Measurements from ENCODE around the gene SPEN. TPM values are rescaled to one million over a fixed set of nuclear protein-coding genes. Genes with fewer than 3 reads are reported as not detected.
A peak's percentile ranks its signal among the peaks of the same experiment; 100 is the strongest.

The SPEN gene
- total RNA-seq, 5 donors from 2014 or later (not counting 1 experiment from before 2014, with no cell fraction given) = 69.9 to 81.1 (median 72.1) TPM

- Mint-ChIP-seq H3K27me3 (no peaks in the 10 kb centered on the region), H3K4me1 (no peaks in the 10 kb centered on the region), H3K4me3 (no peak overlapping the region), H3K27ac (peak overlapping the region in 1 of 2 donors; percentile 28), H3K9me3 (no peaks in the 10 kb centered on the region), H3K36me3 (peaks cover 71% of the 10 kb centered on the region)
- Histone ChIP-seq H3K27me3 (replicated peaks in 1 of 2; ENCODE audit: control insufficient read depth in 2 of 2, extremely low read depth in 1 of 2, insufficient read depth in 2 of 2, low read length in 1 of 2) (no peaks in the 10 kb centered on the region), H3K36me3 (ENCODE audit: control insufficient read depth in 2 of 2, extremely low read depth in 1 of 2, insufficient read depth in 1 of 2, low read length in 1 of 2) (peaks cover 27 to 91% of the 10 kb centered on the region in 2 donors), H3K9me3 (no peaks in the 10 kb centered on the region), H3K4me3 (ENCODE audit: control insufficient read depth in 1 of 2, extremely low read depth in 1 of 2, low read length in 1 of 2) (no peak overlapping the region), H3K27ac (ENCODE audit: low read length) (no peak overlapping the region), H3K4me1 (ENCODE audit: control insufficient read depth in 1 of 2, extremely low read depth in 1 of 2, insufficient read depth in 2 of 2, low read length in 2 of 2) (no peaks in the 10 kb centered on the region)
- ATAC-seq (replicated peaks in 1 of 4) (no peak), DNase-seq (no peak)
- ChIA-PET CTCF (no interaction called here), POLR2A (no interaction called here)
- 82% methylated on average over 5 of the region's 5 CpGs for WGBS (ENCODE audit: insufficient coverage)
Measured at GRCh38 chr1:15933684-15934083, 86.2 kb downstream of the SPEN start.

GRCh38 chr1:15934211-15935055, 86.9 kb downstream of the SPEN start:
- Mint-ChIP-seq H3K4me3 (no peak overlapping the region), H3K4me1 (no peaks in the 10 kb centered on the region), H3K9me3 (no peaks in the 10 kb centered on the region), H3K27ac (no peak overlapping the region), H3K36me3 (peaks cover 69% of the 10 kb centered on the region), H3K27me3 (no peaks in the 10 kb centered on the region)
- no peaks in the 10 kb centered on the region for H3K27me3 ChIP-seq (replicated peaks in 1 of 2; ENCODE audit: control insufficient read depth in 2 of 2, extremely low read depth in 1 of 2, insufficient read depth in 2 of 2, low read length in 1 of 2)
- ChIA-PET POLR2A (interaction anchor here in 1 of 2 donors (0.6 kb wide), 1 partner anchor 229 kb away, joined by 3 read pairs; no protein-coding TSS in a partner anchor), CTCF (interaction anchor here in 1 of 2 donors (0.6 kb wide), 1 partner anchor 55 kb away, joined by 6 read pairs; no protein-coding TSS in a partner anchor)
- ATAC-seq (replicated peaks in 1 of 4) = no peak
- H3K27ac ChIP-seq (ENCODE audit: low read length) = no peak overlapping the region
- H3K4me3 ChIP-seq (ENCODE audit: control insufficient read depth in 1 of 2, extremely low read depth in 1 of 2, low read length in 1 of 2) = no peak overlapping the region
- WGBS (ENCODE audit: insufficient coverage) = 96% methylated on average over 42 of the region's 42 CpGs
- H3K4me1 ChIP-seq (ENCODE audit: control insufficient read depth in 1 of 2, extremely low read depth in 1 of 2, insufficient read depth in 2 of 2, low read length in 2 of 2) = no peaks in the 10 kb centered on the region
- peaks cover 33 to 91% of the 10 kb centered on the region in 2 donors for H3K36me3 ChIP-seq (ENCODE audit: control insufficient read depth in 2 of 2, extremely low read depth in 1 of 2, insufficient read depth in 1 of 2, low read length in 1 of 2)
- DNase-seq = no peak
- no peaks in the 10 kb centered on the region for H3K9me3 ChIP-seq

- Histone ChIP-seq H3K36me3 (ENCODE audit: control insufficient read depth in 2 of 2, extremely low read depth in 1 of 2, insufficient read depth in 1 of 2, low read length in 1 of 2) (peaks cover 35 to 91% of the 10 kb centered on the region in 2 donors), H3K4me1 (ENCODE audit: control insufficient read depth in 1 of 2, extremely low read depth in 1 of 2, insufficient read depth in 2 of 2, low read length in 2 of 2) (no peaks in the 10 kb centered on the region), H3K27me3 (replicated peaks in 1 of 2; ENCODE audit: control insufficient read depth in 2 of 2, extremely low read depth in 1 of 2, insufficient read depth in 2 of 2, low read length in 1 of 2) (no peaks in the 10 kb centered on the region), H3K27ac (ENCODE audit: low read length) (no peak overlapping the region), H3K9me3 (no peaks in the 10 kb centered on the region), H3K4me3 (ENCODE audit: control insufficient read depth in 1 of 2, extremely low read depth in 1 of 2, low read length in 1 of 2) (no peak overlapping the region)
- Mint-ChIP-seq H3K36me3 (peaks cover 66% of the 10 kb centered on the region), H3K9me3 (no peaks in the 10 kb centered on the region), H3K27me3 (no peaks in the 10 kb centered on the region), H3K4me1 (no peaks in the 10 kb centered on the region), H3K4me3 (no peak overlapping the region), H3K27ac (no peak overlapping the region)
- WGBS (ENCODE audit: insufficient coverage) = 99% methylated on average over 29 of the region's 29 CpGs
- DNase-seq = no peak
- ATAC-seq (replicated peaks in 1 of 4) = no peak
- ChIA-PET POLR2A (interaction anchor here in 1 of 2 donors (0.5 kb wide), 1 partner anchor 102 kb away, joined by 3 read pairs; no protein-coding TSS in a partner anchor), CTCF (interaction anchor here in 1 of 2 donors (0.6 kb wide), 1 partner anchor 56 kb away, joined by 6 read pairs; no protein-coding TSS in a partner anchor)
Measured at GRCh38 chr1:15935056-15935950, 87.8 kb downstream of the SPEN start.

- H3K36me3 Mint-ChIP-seq = peaks cover 62% of the 10 kb centered on the region
- H3K4me1 Mint-ChIP-seq = no peaks in the 10 kb centered on the region
- Histone ChIP-seq H3K9me3 (no peaks in the 10 kb centered on the region), H3K36me3 (ENCODE audit: control insufficient read depth in 2 of 2, extremely low read depth in 1 of 2, insufficient read depth in 1 of 2, low read length in 1 of 2) (peaks cover 42 to 91% of the 10 kb centered on the region in 2 donors), H3K27me3 (replicated peaks in 1 of 2; ENCODE audit: control insufficient read depth in 2 of 2, extremely low read depth in 1 of 2, insufficient read depth in 2 of 2, low read length in 1 of 2) (no peaks in the 10 kb centered on the region), H3K4me3 (ENCODE audit: control insufficient read depth in 1 of 2, extremely low read depth in 1 of 2, low read length in 1 of 2) (no peak overlapping the region), H3K27ac (ENCODE audit: low read length) (no peak overlapping the region), H3K4me1 (ENCODE audit: control insufficient read depth in 1 of 2, extremely low read depth in 1 of 2, insufficient read depth in 2 of 2, low read length in 2 of 2) (no peaks in the 10 kb centered on the region)
- no peak overlapping the region for H3K27ac Mint-ChIP-seq
- 80% methylated on average over 3 of the region's 10 CpGs for WGBS (ENCODE audit: insufficient coverage)
- ATAC-seq (replicated peaks in 1 of 4) (no peak), DNase-seq (no peak)
- H3K4me3 Mint-ChIP-seq = no peak overlapping the region
- CTCF ChIA-PET = no interaction called here
- H3K27me3 Mint-ChIP-seq = no peaks in the 10 kb centered on the region
- H3K9me3 Mint-ChIP-seq = no peaks in the 10 kb centered on the region
- POLR2A ChIA-PET = no interaction called here
Measured at GRCh38 chr1:15936025-15936424, 88.5 kb downstream of the SPEN start.

- peaks cover 44 to 88% of the 10 kb centered on the region in 2 donors for H3K36me3 ChIP-seq (ENCODE audit: control insufficient read depth in 2 of 2, extremely low read depth in 1 of 2, insufficient read depth in 1 of 2, low read length in 1 of 2)
- POLR2A ChIA-PET = no interaction called here
- H3K9me3 ChIP-seq = no peaks in the 10 kb centered on the region
- no peak overlapping the region for H3K27ac ChIP-seq (ENCODE audit: low read length)
- WGBS (ENCODE audit: insufficient coverage) = 93% methylated on average over 6 of the region's 7 CpGs
- ATAC-seq (replicated peaks in 1 of 4) (no peak), DNase-seq (no peak)
- H3K9me3 Mint-ChIP-seq = no peaks in the 10 kb centered on the region
- H3K4me3 Mint-ChIP-seq = no peak overlapping the region
- H3K27me3 Mint-ChIP-seq = no peaks in the 10 kb centered on the region
- H3K27ac Mint-ChIP-seq = peak overlapping the region; percentile 73 to 79
- H3K36me3 Mint-ChIP-seq = peaks cover 55% of the 10 kb centered on the region
- CTCF ChIA-PET = interaction anchor here (0.6 to 0.7 kb wide), 2 partner anchors 114 to 209 kb away, joined by 3 read pairs; no protein-coding TSS in a partner anchor
- H3K4me1 ChIP-seq (ENCODE audit: control insufficient read depth in 1 of 2, extremely low read depth in 1 of 2, insufficient read depth in 2 of 2, low read length in 2 of 2) = no peaks in the 10 kb centered on the region
- no peaks in the 10 kb centered on the region for H3K27me3 ChIP-seq (replicated peaks in 1 of 2; ENCODE audit: control insufficient read depth in 2 of 2, extremely low read depth in 1 of 2, insufficient read depth in 2 of 2, low read length in 1 of 2)
- H3K4me1 Mint-ChIP-seq = no peaks in the 10 kb centered on the region
- H3K4me3 ChIP-seq (ENCODE audit: control insufficient read depth in 1 of 2, extremely low read depth in 1 of 2, low read length in 1 of 2) = no peak overlapping the region
Measured at GRCh38 chr1:15937146-15937545, 89.6 kb downstream of the SPEN start.

GRCh38 chr1:15937706-15938168, 90.2 kb downstream of the SPEN start:
- Mint-ChIP-seq H3K4me1 (no peaks in the 10 kb centered on the region), H3K4me3 (no peak overlapping the region), H3K27ac (peak overlapping the region; percentile 73 to 79), H3K36me3 (peaks cover 55% of the 10 kb centered on the region), H3K27me3 (no peaks in the 10 kb centered on the region), H3K9me3 (no peaks in the 10 kb centered on the region)
- WGBS (ENCODE audit: insufficient coverage) = 82% methylated on average over 12 of the region's 14 CpGs
- peaks cover 44 to 88% of the 10 kb centered on the region in 2 donors for H3K36me3 ChIP-seq (ENCODE audit: control insufficient read depth in 2 of 2, extremely low read depth in 1 of 2, insufficient read depth in 1 of 2, low read length in 1 of 2)
- H3K4me1 ChIP-seq (ENCODE audit: control insufficient read depth in 1 of 2, extremely low read depth in 1 of 2, insufficient read depth in 2 of 2, low read length in 2 of 2) = no peaks in the 10 kb centered on the region
- no peak for DNase-seq
- H3K9me3 ChIP-seq = no peaks in the 10 kb centered on the region
- H3K27me3 ChIP-seq (replicated peaks in 1 of 2; ENCODE audit: control insufficient read depth in 2 of 2, extremely low read depth in 1 of 2, insufficient read depth in 2 of 2, low read length in 1 of 2) = no peaks in the 10 kb centered on the region
- no peak for ATAC-seq (replicated peaks in 1 of 4)
- CTCF ChIA-PET = interaction anchor here in 1 of 2 donors (0.6 kb wide), 1 partner anchor 210 kb away, joined by 3 read pairs; no protein-coding TSS in a partner anchor
- no peak overlapping the region for H3K4me3 ChIP-seq (ENCODE audit: control insufficient read depth in 1 of 2, extremely low read depth in 1 of 2, low read length in 1 of 2)
- no peak overlapping the region for H3K27ac ChIP-seq (ENCODE audit: low read length)
- POLR2A ChIA-PET = interaction anchor here (0.6 kb wide), 2 partner anchors 124 to 334 kb away, joined by 3 to 7 read pairs; no protein-coding TSS in a partner anchor
